ENCODE results near the gene RASEF. TPM values are rescaled to one million over a fixed set of nuclear protein-coding genes. Genes with fewer than 3 reads are reported as not detected.
"Not testable (repeated sequence)": the region's sequence is repeated elsewhere in the genome, so short reads cannot be mapped to it uniquely, and the experiment has no call there.

RASEF gene
- total RNA-seq, 2 experiments from 2014 or later = not detected

- H3K36me3 ChIP-seq (ENCODE audit: insufficient read depth, low read length) = no peaks in the 10 kb centered on the region
- ATAC-seq (ENCODE audit: poor library complexity) (no peak), DNase-seq (no peak)
- Mint-ChIP-seq H3K4me1 (ENCODE audit: low read depth) (no peaks in the 10 kb centered on the region), H3K27ac (no peak overlapping the region), H3K4me3 (no peak overlapping the region), H3K9me3 (no peaks in the 10 kb centered on the region), H3K36me3 (ENCODE audit: low read depth) (no peaks in the 10 kb centered on the region), H3K27me3 (no peaks in the 10 kb centered on the region)
- H3K27me3 ChIP-seq (ENCODE audit: control insufficient read depth in 1 of 2, insufficient read depth in 2 of 2, low read length in 2 of 2) = peaks cover 0 to 2% of the 10 kb centered on the region in 2 experiments
- H3K27ac ChIP-seq (ENCODE audit: low read depth in 1 of 2, low read length in 2 of 2) = no peak overlapping the region
- CTCF ChIA-PET = no interaction called here
- peaks cover 0 to 10% of the 10 kb centered on the region in 2 experiments for H3K9me3 ChIP-seq (ENCODE audit: control insufficient read depth in 1 of 2, insufficient read depth in 1 of 2, low read length in 2 of 2)
- H3K4me1 ChIP-seq (ENCODE audit: insufficient read depth, low read length) = no peaks in the 10 kb centered on the region
- no peak overlapping the region for H3K4me3 ChIP-seq (ENCODE audit: low read length)
- no peak for TF ChIP-seq CTCF (IDR thresholded peaks at IDR 0.05)
- POLR2A ChIA-PET = no interaction called here
- intact Hi-C loops (cut with DNase I, micrococcal nuclease) = no loop called here
These were observed 34.7 kb upstream of the RASEF start for GRCh38 chr9:83097633-83098032.

- CTCF ChIA-PET; H3K27ac ChIP-seq (ENCODE audit: low read depth in 1 of 2, low read length in 2 of 2); H3K4me1 Mint-ChIP-seq (ENCODE audit: low read depth); H3K36me3 Mint-ChIP-seq (ENCODE audit: low read depth); H3K36me3 ChIP-seq (ENCODE audit: insufficient read depth, low read length); H3K27me3 Mint-ChIP-seq; H3K4me3 ChIP-seq (ENCODE audit: low read length); H3K9me3 ChIP-seq (ENCODE audit: control insufficient read depth in 1 of 2, insufficient read depth in 1 of 2, low read length in 2 of 2); DNase-seq; H3K4me3 Mint-ChIP-seq; H3K27me3 ChIP-seq (ENCODE audit: control insufficient read depth in 1 of 2, insufficient read depth in 2 of 2, low read length in 2 of 2); H3K9me3 Mint-ChIP-seq; H3K27ac Mint-ChIP-seq; POLR2A ChIA-PET; ATAC-seq (ENCODE audit: poor library complexity); intact Hi-C loops (cut with DNase I, micrococcal nuclease); H3K4me1 ChIP-seq (ENCODE audit: insufficient read depth, low read length): not testable (repeated sequence)
These were observed 30.4 kb upstream of the RASEF start for GRCh38 chr9:83093311-83093710.

- Mint-ChIP-seq H3K9me3 (no peaks in the 10 kb centered on the region), H3K4me1 (ENCODE audit: low read depth) (no peaks in the 10 kb centered on the region), H3K27me3 (no peaks in the 10 kb centered on the region), H3K4me3 (no peak overlapping the region), H3K27ac (no peak overlapping the region), H3K36me3 (ENCODE audit: low read depth) (no peaks in the 10 kb centered on the region)
- no peak for TF ChIP-seq CTCF (IDR thresholded peaks at IDR 0.05)
- DNase-seq (no peak), ATAC-seq (ENCODE audit: poor library complexity) (no peak)
- Histone ChIP-seq H3K36me3 (ENCODE audit: insufficient read depth, low read length) (no peaks in the 10 kb centered on the region), H3K4me3 (ENCODE audit: low read length) (no peak overlapping the region), H3K27me3 (ENCODE audit: control insufficient read depth in 1 of 2, insufficient read depth in 2 of 2, low read length in 2 of 2) (no peaks in the 10 kb centered on the region), H3K27ac (ENCODE audit: low read depth in 1 of 2, low read length in 2 of 2) (no peak overlapping the region), H3K4me1 (ENCODE audit: insufficient read depth, low read length) (no peaks in the 10 kb centered on the region), H3K9me3 (ENCODE audit: control insufficient read depth in 1 of 2, insufficient read depth in 1 of 2, low read length in 2 of 2) (peaks cover 0 to 4% of the 10 kb centered on the region in 2 experiments)
- ChIA-PET CTCF (no interaction called here), POLR2A (no interaction called here)
- intact Hi-C loops (cut with DNase I, micrococcal nuclease) = no loop called here
These were observed 18.9 kb upstream of the RASEF start for GRCh38 chr9:83081846-83082245.

GRCh38 chr9:83081010-83081409 is 18.1 kb upstream of the RASEF start:
- no peak overlapping the region for H3K27ac ChIP-seq (ENCODE audit: low read depth in 1 of 2, low read length in 2 of 2)
- Mint-ChIP-seq H3K4me3 (no peak overlapping the region), H3K9me3 (no peaks in the 10 kb centered on the region), H3K27me3 (no peaks in the 10 kb centered on the region), H3K27ac (no peak overlapping the region), H3K4me1 (ENCODE audit: low read depth) (no peaks in the 10 kb centered on the region), H3K36me3 (ENCODE audit: low read depth) (no peaks in the 10 kb centered on the region)
- ChIA-PET POLR2A (no interaction called here), CTCF (no interaction called here)
- intact Hi-C loops (cut with DNase I, micrococcal nuclease) = no loop called here
- H3K27me3 ChIP-seq (ENCODE audit: control insufficient read depth in 1 of 2, insufficient read depth in 2 of 2, low read length in 2 of 2) = no peaks in the 10 kb centered on the region
- H3K4me1 ChIP-seq (ENCODE audit: insufficient read depth, low read length) = no peaks in the 10 kb centered on the region
- H3K36me3 ChIP-seq (ENCODE audit: insufficient read depth, low read length) = no peaks in the 10 kb centered on the region
- ATAC-seq (ENCODE audit: poor library complexity) (no peak), DNase-seq (no peak)
- H3K9me3 ChIP-seq (ENCODE audit: control insufficient read depth in 1 of 2, insufficient read depth in 1 of 2, low read length in 2 of 2) = peaks cover 0 to 4% of the 10 kb centered on the region in 2 experiments
- H3K4me3 ChIP-seq (ENCODE audit: low read length) = no peak overlapping the region
- TF ChIP-seq CTCF (IDR thresholded peaks at IDR 0.05) = no peak

GRCh38 chr9:83075932-83076331 is 13.0 kb upstream of the RASEF start:
- H3K9me3 ChIP-seq (ENCODE audit: control insufficient read depth in 1 of 2, insufficient read depth in 1 of 2, low read length in 2 of 2); H3K36me3 Mint-ChIP-seq (ENCODE audit: low read depth); H3K4me1 ChIP-seq (ENCODE audit: insufficient read depth, low read length); H3K27ac ChIP-seq (ENCODE audit: low read depth in 1 of 2, low read length in 2 of 2); H3K27ac Mint-ChIP-seq; H3K27me3 ChIP-seq (ENCODE audit: control insufficient read depth in 1 of 2, insufficient read depth in 2 of 2, low read length in 2 of 2); DNase-seq; ATAC-seq (ENCODE audit: poor library complexity); CTCF ChIA-PET; H3K4me1 Mint-ChIP-seq (ENCODE audit: low read depth); intact Hi-C loops (cut with DNase I, micrococcal nuclease); H3K4me3 Mint-ChIP-seq; H3K4me3 ChIP-seq (ENCODE audit: low read length); H3K27me3 Mint-ChIP-seq; H3K36me3 ChIP-seq (ENCODE audit: insufficient read depth, low read length); H3K9me3 Mint-ChIP-seq; POLR2A ChIA-PET: not testable (repeated sequence)

All from CD4-positive, alpha-beta T cell (primary cell).